Testis (tissue), 3 donors: ENCODE results near the gene GRK4. TPM values are rescaled to one million over a fixed set of nuclear protein-coding genes. Genes with fewer than 3 reads are reported as not detected.
A peak's percentile ranks its signal among the peaks of the same experiment; 100 is the strongest.

Source experiments
- DNase-seq: peaks from one replicate; pipeline ENCODE4 v3.0.0-alpha.2; 2019
- H3K27ac ChIP-seq, 2 donors: fragments of 200-600 bp; sonication (generic); one replicate each; pipeline ENCODE4 v1.5.1; 2019
- H3K27me3 ChIP-seq: fragments of 200-600 bp; sonication (generic); one replicate; pipeline ENCODE4 v1.5.1; 2019
- H3K36me3 ChIP-seq: fragments of 200-600 bp; sonication (generic); one replicate; pipeline ENCODE4 v1.5.1; 2017; ENCODE audit warnings: low read depth; ENCODE audit errors: missing control alignments
- H3K4me1 ChIP-seq: fragments of 200-600 bp; sonication (generic); one replicate; pipeline ENCODE4 v1.5.1; 2019
- H3K4me3 ChIP-seq, 2 donors: fragments of 200-600 bp; sonication (generic); one replicate each; pipeline ENCODE4 v1.5.1; 2017 to 2019
- H3K9me3 ChIP-seq: fragments of 200-600 bp; sonication (generic); one replicate; pipeline ENCODE4 v1.5.1; 2017
- CTCF ChIP-seq, 3 experiments: fragments of 450-650 bp in 2 of 3; fragments of 200-600 bp in 1 of 3; sonication (generic) in 1 of 3; IDR thresholded peaks; one replicate each; pipeline ENCODE4 v1.5.1; 2016 to 2019; ENCODE audit warnings: antibody characterized with exemption in 3 of 3, mild to moderate bottlenecking in 2 of 3, moderate library complexity in 1 of 3
- POLR2A ChIP-seq: fragments of 450-650 bp; IDR thresholded peaks from one replicate; pipeline ENCODE4 v1.6.1; 2017; ENCODE audit warnings: antibody characterized with exemption, mild to moderate bottlenecking, moderate library complexity
- WGBS, 2 donors: methylation state at CpG; one replicate each; pipeline ENCODE4 v1.1.5; 2018; 5-methylcytosine and 5-hydroxymethylcytosine counted together
- intact Hi-C: fragments of 100-400 bp; cut with DNase I; formaldehyde crosslinking; loops from one replicate; pipeline ENCODE4 v1.15.1; 2023; ENCODE audit warnings: low total_unique reads
- polyA plus RNA-seq: library from polyadenylated mRNA; stranded (reverse); fragments of 350-450 nt; fragmentation: Illumina TruSeq; extraction: RNeasy Lipid Tissue Mini Kit (QIAGEN cat#74804); gene quantifications from one replicate; pipeline ENCODE4 v1.2.3, GENCODE V29; 2014; ENCODE audit warnings: low read depth, low replicate concordance; ENCODE audit not compliant: insufficient read depth
- total RNA-seq, 2 donors: library from RNA; depleted of rRNA; stranded (reverse); fragments of >200 nt; gene quantifications; one replicate each; pipeline ENCODE4 v1.2.3, GENCODE V29; 2016

GRK4 gene
- total and polyA plus RNA-seq, 3 donors from 2014 or later = 33.8 to 106 (median 73.0) TPM

- H3K9me3 ChIP-seq = no peaks in the 10 kb centered on the region
- no peak overlapping the region for H3K27ac ChIP-seq
- TF ChIP-seq POLR2A = no peak
- TF ChIP-seq CTCF (IDR thresholded peaks at IDR 0.05) = no peak
- intact Hi-C loops = no loop called here
- 78 to 88% methylated on average over 18 of the region's 18 CpGs for WGBS, 2 donors
- no peaks in the 10 kb centered on the region for H3K36me3 ChIP-seq
- no peak overlapping the region for H3K4me3 ChIP-seq
- H3K27me3 ChIP-seq = no peaks in the 10 kb centered on the region
- H3K4me1 ChIP-seq = no peaks in the 10 kb centered on the region
- no peak for DNase-seq
These were observed 67.4 kb downstream of the GRK4 start for GRCh38 chr4:3030566-3031356.

DNA sequence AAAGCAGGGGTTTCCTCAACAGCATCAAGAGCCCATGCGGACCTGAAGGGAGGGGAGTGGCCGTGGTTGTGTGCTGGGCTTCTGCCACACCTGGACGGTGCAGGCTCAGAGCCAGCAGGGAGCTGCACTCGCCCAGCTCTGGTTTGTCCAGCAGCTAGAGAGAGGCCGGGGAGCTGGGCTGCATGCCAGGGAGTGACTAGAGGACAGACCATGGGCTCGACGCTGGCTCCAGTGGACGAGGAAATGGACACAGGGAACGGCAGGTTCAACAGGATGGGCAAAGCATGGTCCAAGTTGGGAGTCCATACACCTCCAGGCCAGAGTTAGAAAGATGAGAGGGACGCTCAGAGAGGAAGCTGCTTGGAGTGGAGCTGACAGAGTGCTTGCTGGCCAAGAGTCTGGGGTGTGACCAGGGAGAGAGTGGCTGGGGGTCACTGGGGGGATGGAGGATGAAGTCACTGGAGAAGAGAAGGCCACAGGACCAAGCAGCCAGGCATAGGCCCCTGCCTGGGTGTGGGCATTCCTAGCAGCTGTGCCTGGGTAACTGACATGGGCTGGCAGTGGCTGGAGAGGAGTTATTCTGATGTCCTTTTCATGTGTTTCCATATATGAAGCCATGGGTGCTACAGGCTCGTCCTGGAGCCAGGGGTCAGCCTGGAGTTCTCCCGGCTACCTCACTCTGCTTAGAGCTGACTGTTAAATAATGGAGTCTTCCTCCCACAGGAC lies 68.1 kb downstream of the GRK4 start:
- Histone ChIP-seq H3K9me3 (no peaks in the 10 kb centered on the region), H3K4me1 (no peaks in the 10 kb centered on the region), H3K4me3 (no peak overlapping the region), H3K36me3 (no peaks in the 10 kb centered on the region), H3K27me3 (no peaks in the 10 kb centered on the region), H3K27ac (no peak overlapping the region)
- WGBS, 2 donors = 58 to 74% methylated on average over 12 of the region's 12 CpGs
- DNase-seq = peak; percentile 53
- intact Hi-C loops = no loop called here
- no peak for TF ChIP-seq CTCF (IDR thresholded peaks at IDR 0.05)
- TF ChIP-seq POLR2A = no peak

GRCh38 chr4:3034231-3034630 lies 70.9 kb downstream of the GRK4 start:
- intact Hi-C loops = no loop called here
- no peak for DNase-seq
- H3K36me3 ChIP-seq = no peaks in the 10 kb centered on the region
- H3K4me3 ChIP-seq = no peak overlapping the region
- WGBS, 2 donors = 92 to 96% methylated on average over 8 of the region's 8 CpGs
- H3K27ac ChIP-seq = no peak overlapping the region
- H3K4me1 ChIP-seq = no peaks in the 10 kb centered on the region
- no peaks in the 10 kb centered on the region for H3K9me3 ChIP-seq
- no peaks in the 10 kb centered on the region for H3K27me3 ChIP-seq
- TF ChIP-seq CTCF (IDR thresholded peaks at IDR 0.05) = no peak
- no peak for TF ChIP-seq POLR2A

DNA sequence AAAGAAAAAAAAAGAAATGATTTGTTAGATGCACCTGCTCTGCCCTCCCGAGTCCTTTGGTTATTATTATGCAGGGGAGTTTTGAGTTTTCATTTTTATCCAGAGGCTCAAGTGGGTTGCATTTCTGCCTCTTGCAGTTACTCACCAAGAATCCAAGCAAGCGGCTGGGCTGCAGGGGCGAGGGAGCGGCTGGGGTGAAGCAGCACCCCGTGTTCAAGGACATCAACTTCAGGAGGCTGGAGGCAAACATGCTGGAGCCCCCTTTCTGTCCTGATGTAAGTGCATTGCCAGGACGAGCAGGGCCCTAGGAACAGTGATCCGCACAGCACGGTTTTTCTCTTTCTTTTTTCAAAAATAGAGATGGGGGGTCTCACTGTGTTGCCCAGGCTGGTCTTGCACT lies 71.9 kb downstream of the GRK4 start:
- DNase-seq = no peak
- Histone ChIP-seq H3K4me3 (no peak overlapping the region), H3K4me1 (no peaks in the 10 kb centered on the region), H3K27ac (no peak overlapping the region), H3K36me3 (no peaks in the 10 kb centered on the region), H3K27me3 (no peaks in the 10 kb centered on the region), H3K9me3 (no peaks in the 10 kb centered on the region)
- WGBS, 2 donors = 86 to 87% methylated on average over 8 of the region's 8 CpGs
- intact Hi-C loops = no loop called here
- TF ChIP-seq POLR2A (no peak), CTCF (IDR thresholded peaks at IDR 0.05) (no peak)
